ENCODE results near the gene SNX18.

Gene SNX18

GRCh38 chr5:54491326-54491725 lies 26.2 kb upstream of the SNX18 start:
- Histone ChIP-seq H3K9me3 (ENCODE audit: control insufficient read depth, low read length) (no peaks in the 10 kb centered on the region), H3K9ac (ENCODE audit: low read length) (no peak overlapping the region), H3K36me3 (ENCODE audit: control insufficient read depth, insufficient read depth, low read length, severe bottlenecking) (no peaks in the 10 kb centered on the region), H3K4me1 (ENCODE audit: control insufficient read depth, insufficient read depth, low read length) (peaks cover 5% of the 10 kb centered on the region), H3K27me3 (replicated peaks; ENCODE audit: control insufficient read depth, insufficient read depth, low read length) (peaks cover 3% of the 10 kb centered on the region), H3K4me3 (ENCODE audit: low read length) (no peak overlapping the region)
- DNase-seq (ENCODE audit: low read depth): no peak

- Histone ChIP-seq H3K27me3 (replicated peaks; ENCODE audit: control insufficient read depth, insufficient read depth, low read length) (peaks cover 3% of the 10 kb centered on the region), H3K9ac (ENCODE audit: low read length) (no peak overlapping the region), H3K4me1 (ENCODE audit: control insufficient read depth, insufficient read depth, low read length) (peaks cover 5% of the 10 kb centered on the region), H3K36me3 (ENCODE audit: control insufficient read depth, insufficient read depth, low read length, severe bottlenecking) (no peaks in the 10 kb centered on the region), H3K4me3 (ENCODE audit: low read length) (no peak overlapping the region), H3K9me3 (ENCODE audit: control insufficient read depth, low read length) (no peaks in the 10 kb centered on the region)
- no peak for DNase-seq (ENCODE audit: low read depth)
Observed at GRCh38 chr5:54492178-54492577, 25.4 kb upstream of the SNX18 start.

- no peak overlapping the region for H3K4me3 ChIP-seq (ENCODE audit: low read length)
- H3K9me3 ChIP-seq (ENCODE audit: control insufficient read depth, low read length): peaks cover 5% of the 10 kb centered on the region
- peaks cover 3% of the 10 kb centered on the region for H3K27me3 ChIP-seq (replicated peaks; ENCODE audit: control insufficient read depth, insufficient read depth, low read length)
- peaks cover 5% of the 10 kb centered on the region for H3K4me1 ChIP-seq (ENCODE audit: control insufficient read depth, insufficient read depth, low read length)
- H3K9ac ChIP-seq (ENCODE audit: low read length): no peak overlapping the region
- no peak for DNase-seq (ENCODE audit: low read depth)
- H3K36me3 ChIP-seq (ENCODE audit: control insufficient read depth, insufficient read depth, low read length, severe bottlenecking): no peaks in the 10 kb centered on the region
Observed at GRCh38 chr5:54495027-54495426, 22.5 kb upstream of the SNX18 start.

- no peak overlapping the region for H3K4me3 ChIP-seq (ENCODE audit: low read length)
- no peaks in the 10 kb centered on the region for H3K36me3 ChIP-seq (ENCODE audit: control insufficient read depth, insufficient read depth, low read length, severe bottlenecking)
- H3K27me3 ChIP-seq (replicated peaks; ENCODE audit: control insufficient read depth, insufficient read depth, low read length): no peaks in the 10 kb centered on the region
- peaks cover 28% of the 10 kb centered on the region for H3K4me1 ChIP-seq (ENCODE audit: control insufficient read depth, insufficient read depth, low read length)
- H3K9ac ChIP-seq (ENCODE audit: low read length): no peak overlapping the region
- DNase-seq (ENCODE audit: low read depth): no peak
- peaks cover 6% of the 10 kb centered on the region for H3K9me3 ChIP-seq (ENCODE audit: control insufficient read depth, low read length)
Observed at GRCh38 chr5:54514291-54514690, 3.3 kb upstream of the SNX18 start.

GRCh38 chr5:54514841-54515432 lies 2.6 kb upstream of the SNX18 start:
- Histone ChIP-seq H3K4me1 (ENCODE audit: control insufficient read depth, insufficient read depth, low read length) (peaks cover 28% of the 10 kb centered on the region), H3K27me3 (replicated peaks; ENCODE audit: control insufficient read depth, insufficient read depth, low read length) (no peaks in the 10 kb centered on the region), H3K9me3 (ENCODE audit: control insufficient read depth, low read length) (no peaks in the 10 kb centered on the region), H3K36me3 (ENCODE audit: control insufficient read depth, insufficient read depth, low read length, severe bottlenecking) (no peaks in the 10 kb centered on the region), H3K4me3 (ENCODE audit: low read length) (no peak overlapping the region), H3K9ac (ENCODE audit: low read length) (peak overlapping the region; percentile 18)
- DNase-seq (ENCODE audit: low read depth): peak; percentile 80

- H3K9ac ChIP-seq (ENCODE audit: low read length): peak overlapping the region; percentile 18
- H3K4me3 ChIP-seq (ENCODE audit: low read length): no peak overlapping the region
- H3K4me1 ChIP-seq (ENCODE audit: control insufficient read depth, insufficient read depth, low read length): peaks cover 28% of the 10 kb centered on the region
- no peaks in the 10 kb centered on the region for H3K36me3 ChIP-seq (ENCODE audit: control insufficient read depth, insufficient read depth, low read length, severe bottlenecking)
- DNase-seq (ENCODE audit: low read depth): no peak
- no peaks in the 10 kb centered on the region for H3K9me3 ChIP-seq (ENCODE audit: control insufficient read depth, low read length)
- no peaks in the 10 kb centered on the region for H3K27me3 ChIP-seq (replicated peaks; ENCODE audit: control insufficient read depth, insufficient read depth, low read length)
Observed at GRCh38 chr5:54515634-54516033, 1.9 kb upstream of the SNX18 start.

GRCh38 chr5:54516051-54516655 lies 1.4 kb upstream of the SNX18 start:
- peaks cover 32% of the 10 kb centered on the region for H3K4me1 ChIP-seq (ENCODE audit: control insufficient read depth, insufficient read depth, low read length)
- H3K9ac ChIP-seq (ENCODE audit: low read length): no peak overlapping the region
- no peaks in the 10 kb centered on the region for H3K9me3 ChIP-seq (ENCODE audit: control insufficient read depth, low read length)
- H3K4me3 ChIP-seq (ENCODE audit: low read length): no peak overlapping the region
- H3K27me3 ChIP-seq (replicated peaks; ENCODE audit: control insufficient read depth, insufficient read depth, low read length): no peaks in the 10 kb centered on the region
- H3K36me3 ChIP-seq (ENCODE audit: control insufficient read depth, insufficient read depth, low read length, severe bottlenecking): no peaks in the 10 kb centered on the region
- DNase-seq (ENCODE audit: low read depth): peak; percentile 51

GRCh38 chr5:54517174-54517511 lies 416 bp upstream of the SNX18 start:
- Histone ChIP-seq H3K27me3 (replicated peaks; ENCODE audit: control insufficient read depth, insufficient read depth, low read length) (no peaks in the 10 kb centered on the region), H3K4me1 (ENCODE audit: control insufficient read depth, insufficient read depth, low read length) (peaks cover 42% of the 10 kb centered on the region), H3K9ac (ENCODE audit: low read length) (peak overlapping the region; percentile 59), H3K9me3 (ENCODE audit: control insufficient read depth, low read length) (no peaks in the 10 kb centered on the region), H3K4me3 (ENCODE audit: low read length) (peak overlapping the region; percentile 70), H3K36me3 (ENCODE audit: control insufficient read depth, insufficient read depth, low read length, severe bottlenecking) (no peaks in the 10 kb centered on the region)
- DNase-seq (ENCODE audit: low read depth): no peak

GRCh38 chr5:54518146-54518817 lies 723 bp downstream of the SNX18 start:
- peak overlapping the region; percentile 96 for H3K9ac ChIP-seq (ENCODE audit: low read length)
- no peaks in the 10 kb centered on the region for H3K36me3 ChIP-seq (ENCODE audit: control insufficient read depth, insufficient read depth, low read length, severe bottlenecking)
- H3K4me3 ChIP-seq (ENCODE audit: low read length): peak overlapping the region; percentile 86
- H3K4me1 ChIP-seq (ENCODE audit: control insufficient read depth, insufficient read depth, low read length): peaks cover 54% of the 10 kb centered on the region
- peak; percentile 64 for DNase-seq (ENCODE audit: low read depth)
- H3K9me3 ChIP-seq (ENCODE audit: control insufficient read depth, low read length): no peaks in the 10 kb centered on the region
- no peaks in the 10 kb centered on the region for H3K27me3 ChIP-seq (replicated peaks; ENCODE audit: control insufficient read depth, insufficient read depth, low read length)

GRCh38 chr5:54518818-54519508 lies 1.4 kb downstream of the SNX18 start:
- no peaks in the 10 kb centered on the region for H3K36me3 ChIP-seq (ENCODE audit: control insufficient read depth, insufficient read depth, low read length, severe bottlenecking)
- H3K9me3 ChIP-seq (ENCODE audit: control insufficient read depth, low read length): no peaks in the 10 kb centered on the region
- DNase-seq (ENCODE audit: low read depth): no peak
- peak overlapping the region; percentile 86 for H3K4me3 ChIP-seq (ENCODE audit: low read length)
- H3K27me3 ChIP-seq (replicated peaks; ENCODE audit: control insufficient read depth, insufficient read depth, low read length): no peaks in the 10 kb centered on the region
- peaks cover 61% of the 10 kb centered on the region for H3K4me1 ChIP-seq (ENCODE audit: control insufficient read depth, insufficient read depth, low read length)
- peak overlapping the region; percentile 96 for H3K9ac ChIP-seq (ENCODE audit: low read length)

- Histone ChIP-seq H3K9ac (ENCODE audit: low read length) (peak overlapping the region; percentile 96), H3K4me1 (ENCODE audit: control insufficient read depth, insufficient read depth, low read length) (peaks cover 63% of the 10 kb centered on the region), H3K4me3 (ENCODE audit: low read length) (peak overlapping the region; percentile 86), H3K27me3 (replicated peaks; ENCODE audit: control insufficient read depth, insufficient read depth, low read length) (no peaks in the 10 kb centered on the region), H3K36me3 (ENCODE audit: control insufficient read depth, insufficient read depth, low read length, severe bottlenecking) (no peaks in the 10 kb centered on the region), H3K9me3 (ENCODE audit: control insufficient read depth, low read length) (no peaks in the 10 kb centered on the region)
- DNase-seq (ENCODE audit: low read depth): no peak
Observed at GRCh38 chr5:54519509-54519876, 1.9 kb downstream of the SNX18 start.

All from adipocyte (in vitro differentiated cells).